Measurements from ENCODE around the gene NFATC2.

NFATC2 gene

GRCh38 chr20:51542571-51543421 lies at the start of gene NFATC2:
NFATC2 (minus strand) TSS chr20:51542719; CDS start chr20:51542499, 220 bp downstream.
- DNase-seq (ENCODE audit: low spot score) = peak; percentile 14

GRCh38 chr20:51591871-51592270 lies 49.4 kb upstream of the NFATC2 start:
- no peak for DNase-seq (ENCODE audit: low spot score)

- DNase-seq (ENCODE audit: low spot score) = no peak
These were observed 46.2 kb upstream of the NFATC2 start for GRCh38 chr20:51588762-51589161.

GRCh38 chr20:51587145-51587544 lies 44.6 kb upstream of the NFATC2 start:
- no peak for DNase-seq (ENCODE audit: low spot score)

- DNase-seq (ENCODE audit: low spot score) = peak; percentile 9
These were observed 43.5 kb upstream of the NFATC2 start for GRCh38 chr20:51586005-51586440.

GRCh38 chr20:51585148-51585547 lies 42.6 kb upstream of the NFATC2 start:
- DNase-seq (ENCODE audit: low spot score) = no peak

- DNase-seq (ENCODE audit: low spot score) = no peak
These were observed 42.2 kb upstream of the NFATC2 start for GRCh38 chr20:51584737-51585136.

GRCh38 chr20:51584116-51584515 lies 41.6 kb upstream of the NFATC2 start:
- DNase-seq (ENCODE audit: low spot score) = no peak

GRCh38 chr20:51583499-51583898 lies 41.0 kb upstream of the NFATC2 start:
- DNase-seq (ENCODE audit: low spot score) = no peak

- DNase-seq (ENCODE audit: low spot score) = no peak
These were observed 40.6 kb upstream of the NFATC2 start for GRCh38 chr20:51583073-51583472.

- DNase-seq (ENCODE audit: low spot score) = no peak
These were observed 39.1 kb upstream of the NFATC2 start for GRCh38 chr20:51581571-51581970.

- no peak for DNase-seq (ENCODE audit: low spot score)
These were observed 36.6 kb upstream of the NFATC2 start for GRCh38 chr20:51579137-51579536.

GRCh38 chr20:51578145-51578459 lies 35.6 kb upstream of the NFATC2 start:
- no peak for DNase-seq (ENCODE audit: low spot score)

- no peak for DNase-seq (ENCODE audit: low spot score)
These were observed 35.1 kb upstream of the NFATC2 start for GRCh38 chr20:51577432-51578144.

GRCh38 chr20:51575486-51575885 lies 33.0 kb upstream of the NFATC2 start:
- no peak for DNase-seq (ENCODE audit: low spot score)

- no peak for DNase-seq (ENCODE audit: low spot score)
These were observed 31.9 kb upstream of the NFATC2 start for GRCh38 chr20:51574248-51575033.

- no peak for DNase-seq (ENCODE audit: low spot score)
These were observed 31.2 kb upstream of the NFATC2 start for GRCh38 chr20:51573576-51574243.

- DNase-seq (ENCODE audit: low spot score) = no peak
These were observed 28.9 kb upstream of the NFATC2 start for GRCh38 chr20:51571460-51571794.

GRCh38 chr20:51570739-51571459 lies 28.4 kb upstream of the NFATC2 start:
- DNase-seq (ENCODE audit: low spot score) = no peak

GRCh38 chr20:51569815-51570738 lies 27.6 kb upstream of the NFATC2 start:
- peak; percentile 17 for DNase-seq (ENCODE audit: low spot score)
